H9 (cell line): ENCODE measurements around the gene CFAP65. TPM values are rescaled to one million over a fixed set of nuclear protein-coding genes. Genes with fewer than 3 reads are reported as not detected.

Experiments
- DNase-seq: peaks from one replicate; pipeline ENCODE4 v3.0.0-alpha.2; 2017
- H2AFZ ChIP-seq: one replicate; pipeline ENCODE4 v1.6.1; 2013; ENCODE audit warnings: mild to moderate bottlenecking, low read length, control low read depth, moderate library complexity
- H2AK5ac ChIP-seq: 2 replicates; pipeline ENCODE4 v1.6.1; 2013; ENCODE audit warnings: low read length, control low read depth, mixed read lengths; ENCODE audit not compliant: insufficient read length
- H2BK120ac ChIP-seq: one replicate; pipeline ENCODE4 v1.6.1; 2013; ENCODE audit warnings: low read depth, mild to moderate bottlenecking, low read length, control low read depth, inconsistent platforms; ENCODE audit not compliant: poor library complexity, severe bottlenecking
- H2BK12ac ChIP-seq: 2 replicates; pipeline ENCODE4 v1.6.1; 2013; ENCODE audit warnings: low read length, control low read depth, mixed read lengths, low read depth; ENCODE audit not compliant: insufficient read length
- H2BK15ac ChIP-seq: 2 replicates; pipeline ENCODE4 v1.6.1; 2013; ENCODE audit warnings: low read depth, low read length, control low read depth
- H2BK20ac ChIP-seq: one replicate; pipeline ENCODE4 v1.6.1; 2013; ENCODE audit warnings: low read depth, mild to moderate bottlenecking, low read length, control low read depth, inconsistent platforms; ENCODE audit not compliant: poor library complexity, severe bottlenecking
- H2BK5ac ChIP-seq: 2 replicates; pipeline ENCODE4 v1.6.1; 2013; ENCODE audit warnings: low read length, control low read depth, mixed read lengths; ENCODE audit not compliant: insufficient read length
- H3K14ac ChIP-seq: 2 replicates; pipeline ENCODE4 v1.6.1; 2013; ENCODE audit warnings: low read length, control low read depth; ENCODE audit not compliant: insufficient read depth
- H3K18ac ChIP-seq: 2 replicates; pipeline ENCODE4 v1.6.1; 2013; ENCODE audit warnings: low read depth, mild to moderate bottlenecking, mixed read lengths, low read length, control low read depth; ENCODE audit not compliant: insufficient read length
- H3K23ac ChIP-seq: 2 replicates; pipeline ENCODE4 v1.6.1; 2013; ENCODE audit warnings: low read length, control low read depth, mixed read lengths, low read depth; ENCODE audit not compliant: insufficient read length
- H3K23me2 ChIP-seq: 2 replicates; pipeline ENCODE4 v1.6.1; 2013; ENCODE audit warnings: low read depth, mild to moderate bottlenecking, mixed read lengths, low read length, control low read depth; ENCODE audit not compliant: insufficient read length, poor library complexity, severe bottlenecking
- H3K27ac ChIP-seq: 2 replicates; pipeline ENCODE4 v1.5.1; 2013; ENCODE audit warnings: low read length, control low read depth, mixed read lengths, low read depth; ENCODE audit not compliant: insufficient read length
- H3K27me3 ChIP-seq: 2 replicates; pipeline ENCODE4 v1.6.1; 2013; ENCODE audit warnings: low read length, control low read depth, inconsistent platforms; ENCODE audit not compliant: insufficient read depth
- H3K4ac ChIP-seq: 2 replicates; pipeline ENCODE4 v1.6.1; 2013; ENCODE audit warnings: low read depth, mild to moderate bottlenecking, control low read depth, inconsistent platforms, low read length, moderate library complexity
- H3K4me1 ChIP-seq: 2 replicates; pipeline ENCODE4 v1.6.1; 2013; ENCODE audit warnings: low read length, control low read depth, inconsistent platforms; ENCODE audit not compliant: insufficient read depth
- H3K4me2 ChIP-seq: 2 replicates; pipeline ENCODE4 v1.6.1; 2013; ENCODE audit warnings: low read length, control low read depth, mixed read lengths; ENCODE audit not compliant: insufficient read length, insufficient read depth
- H3K56ac ChIP-seq: 2 replicates; pipeline ENCODE4 v1.6.1; 2013; ENCODE audit warnings: low read depth, mild to moderate bottlenecking, mixed read lengths, low read length, control low read depth; ENCODE audit not compliant: insufficient read length
- H3K79me1 ChIP-seq: 2 replicates; pipeline ENCODE4 v1.6.1; 2013; ENCODE audit warnings: low read depth, mild to moderate bottlenecking, moderate library complexity, low read length, control low read depth, inconsistent platforms; ENCODE audit not compliant: insufficient read depth, poor library complexity, severe bottlenecking
- H3K79me2 ChIP-seq: 2 replicates; pipeline ENCODE4 v1.6.1; 2013; ENCODE audit warnings: low read length, control low read depth, inconsistent platforms; ENCODE audit not compliant: insufficient read depth
- H3K9ac ChIP-seq: 2 replicates; pipeline ENCODE4 v1.6.1; 2013; ENCODE audit warnings: low read length, control low read depth, mixed read lengths; ENCODE audit not compliant: insufficient read length; ENCODE audit errors: extremely low read depth
- H3K9me3 ChIP-seq: one replicate; pipeline ENCODE4 v1.6.1; 2013; ENCODE audit warnings: low read depth, low read length, inconsistent platforms; ENCODE audit not compliant: control insufficient read depth
- H3T11ph ChIP-seq: one replicate; pipeline ENCODE4 v1.6.1; 2013; ENCODE audit warnings: mild to moderate bottlenecking, low read length, control low read depth, inconsistent platforms
- H4K20me1 ChIP-seq: one replicate; pipeline ENCODE4 v1.6.1; 2013; ENCODE audit not compliant: control insufficient read depth, insufficient read length, insufficient read depth
- H4K5ac ChIP-seq: 2 replicates; pipeline ENCODE4 v1.6.1; 2013; ENCODE audit warnings: low read depth, mild to moderate bottlenecking, mixed read lengths, low read length, control low read depth; ENCODE audit not compliant: insufficient read length
- H4K8ac ChIP-seq: replicated peaks from 2 replicates; pipeline ENCODE4 v1.6.1; 2013; ENCODE audit warnings: low read length, control low read depth, mixed read lengths, low read depth; ENCODE audit not compliant: insufficient read length
- H4K91ac ChIP-seq: 2 replicates; pipeline ENCODE4 v1.6.1; 2013; ENCODE audit warnings: low read depth, mild to moderate bottlenecking, moderate library complexity, mixed read lengths, low read length, control low read depth; ENCODE audit not compliant: insufficient read length
- H3K27ac Mint-ChIP-seq, 3 experiments: 2 replicates in 2 of 3; 3 replicates in 1 of 3; pipeline ENCODE4 v1.8.0; 2020 to 2021; ENCODE audit warnings: mixed read lengths in 3 of 3, mild to moderate bottlenecking in 1 of 3, moderate library complexity in 1 of 3
- H3K27me3 Mint-ChIP-seq: 2 replicates; pipeline ENCODE4 v1.8.0; 2021; ENCODE audit warnings: low read depth, mild to moderate bottlenecking, moderate library complexity, mixed read lengths
- H3K36me3 Mint-ChIP-seq, 3 experiments: 2 replicates in 2 of 3; 3 replicates in 1 of 3; pipeline ENCODE4 v1.8.0; 2020 to 2021; ENCODE audit warnings: low read depth in 3 of 3, mixed read lengths in 3 of 3; ENCODE audit not compliant: insufficient read depth in 1 of 3
- H3K4me1 Mint-ChIP-seq, 2 experiments: 2 replicates each; pipeline ENCODE4 v1.8.0; 2020; ENCODE audit warnings: mixed read lengths in 2 of 2
- H3K4me3 Mint-ChIP-seq, 2 experiments: 2 replicates in 1 of 2; 3 replicates in 1 of 2; pipeline ENCODE4 v1.8.0; 2020 to 2021; ENCODE audit warnings: mild to moderate bottlenecking in 2 of 2, mixed read lengths in 2 of 2, moderate library complexity in 1 of 2
- H3K9me3 Mint-ChIP-seq, 2 experiments: 2 replicates in 1 of 2; 3 replicates in 1 of 2; pipeline ENCODE4 v1.8.0; 2020; ENCODE audit warnings: mild to moderate bottlenecking in 2 of 2, mixed read lengths in 2 of 2, moderate library complexity in 1 of 2
- WGBS: extraction: QIAGEN DNeasy Blood & Tissue Kit; methylation state at CpG from one replicate; pipeline ENCODE4 v1.1.7; 2013; ENCODE audit warnings: missing lambda C conversion rate, low lambda C conversion rate, mixed read lengths; ENCODE audit not compliant: insufficient read length; ENCODE audit errors: extremely low coverage; 5-methylcytosine and 5-hydroxymethylcytosine counted together
- total RNA-seq: library from RNA; stranded (reverse); gene quantifications from 2 replicates; pipeline ENCODE4 v1.2.1, GENCODE V29; 2021
- TF ChIP-seq, protein P1 (sequence below): fragments of 200-600 bp; sonication (generic); conservative IDR thresholded peaks from 3 replicates; pipeline ENCODE4 v1.8.0; 2021; ENCODE audit warnings: antibody characterized with exemption, mild to moderate bottlenecking

CFAP65 gene
- total RNA-seq, 1 experiment from 2014 or later: 0.20 TPM

DNA sequence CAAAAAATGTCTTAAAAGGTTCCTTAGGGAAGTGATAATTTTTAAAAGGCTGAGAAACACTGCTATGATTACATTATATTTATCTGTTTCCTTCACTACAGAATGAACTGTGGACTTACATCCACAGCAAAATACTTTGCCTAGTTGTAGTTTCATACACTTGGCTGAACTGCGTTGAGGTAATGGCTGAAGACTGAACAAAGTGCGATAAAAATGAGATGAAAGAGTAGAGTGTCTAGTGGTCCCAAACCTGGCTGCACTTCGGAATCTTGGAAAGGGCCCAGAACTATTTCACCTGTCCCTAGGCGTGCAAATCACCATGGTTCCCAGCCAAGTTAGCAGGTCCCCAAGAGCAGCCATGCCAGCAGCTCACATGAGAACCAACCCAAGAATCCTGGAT, 37.6 kb upstream of the CFAP65 start:
- Histone ChIP-seq H4K5ac (no peak overlapping the region), H2BK20ac (no peak overlapping the region), H3K14ac (no peak overlapping the region), H2BK5ac (no peak overlapping the region), H3K18ac (no peak overlapping the region), H3T11ph (no peak overlapping the region), H2AK5ac (no peak overlapping the region), H3K4ac (no peak overlapping the region), H3K4me2 (no peak overlapping the region), H3K23ac (no peak overlapping the region), H4K8ac (no peak overlapping the region), H2BK15ac (no peak overlapping the region), H2BK120ac (no peak overlapping the region), H3K23me2 (no peaks in the 10 kb centered on the region), H3K79me1 (no peaks in the 10 kb centered on the region), H4K91ac (no peak overlapping the region), H2BK12ac (no peak overlapping the region), H3K56ac (no peak overlapping the region), H3K9ac (no peak overlapping the region), H2AFZ (no peak overlapping the region), H3K27ac (no peak overlapping the region), H3K27me3 (no peaks in the 10 kb centered on the region), H4K20me1 (no peaks in the 10 kb centered on the region), H3K9me3 (no peaks in the 10 kb centered on the region), H3K79me2 (no peaks in the 10 kb centered on the region), H3K4me1 (no peaks in the 10 kb centered on the region)
- no peak overlapping the region for H3K27ac Mint-ChIP-seq
- H3K27me3 Mint-ChIP-seq: peaks cover 13% of the 10 kb centered on the region
- H3K4me3 Mint-ChIP-seq: no peak overlapping the region
- TF ChIP-seq, protein P1, sequence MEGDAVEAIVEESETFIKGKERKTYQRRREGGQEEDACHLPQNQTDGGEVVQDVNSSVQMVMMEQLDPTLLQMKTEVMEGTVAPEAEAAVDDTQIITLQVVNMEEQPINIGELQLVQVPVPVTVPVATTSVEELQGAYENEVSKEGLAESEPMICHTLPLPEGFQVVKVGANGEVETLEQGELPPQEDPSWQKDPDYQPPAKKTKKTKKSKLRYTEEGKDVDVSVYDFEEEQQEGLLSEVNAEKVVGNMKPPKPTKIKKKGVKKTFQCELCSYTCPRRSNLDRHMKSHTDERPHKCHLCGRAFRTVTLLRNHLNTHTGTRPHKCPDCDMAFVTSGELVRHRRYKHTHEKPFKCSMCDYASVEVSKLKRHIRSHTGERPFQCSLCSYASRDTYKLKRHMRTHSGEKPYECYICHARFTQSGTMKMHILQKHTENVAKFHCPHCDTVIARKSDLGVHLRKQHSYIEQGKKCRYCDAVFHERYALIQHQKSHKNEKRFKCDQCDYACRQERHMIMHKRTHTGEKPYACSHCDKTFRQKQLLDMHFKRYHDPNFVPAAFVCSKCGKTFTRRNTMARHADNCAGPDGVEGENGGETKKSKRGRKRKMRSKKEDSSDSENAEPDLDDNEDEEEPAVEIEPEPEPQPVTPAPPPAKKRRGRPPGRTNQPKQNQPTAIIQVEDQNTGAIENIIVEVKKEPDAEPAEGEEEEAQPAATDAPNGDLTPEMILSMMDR: no peak
- no peaks in the 10 kb centered on the region for H3K9me3 Mint-ChIP-seq
- H3K4me1 Mint-ChIP-seq: peaks cover 9 to 12% of the 10 kb centered on the region in 2 experiments
- peaks cover 0 to 17% (median 0%) of the 10 kb centered on the region in 3 experiments; a peak in 3 of 7 replicates for H3K36me3 Mint-ChIP-seq
- no CpG with 5 or more reads among the region's 4 CpGs for WGBS
- no peak for DNase-seq
